Right lobe of liver (tissue), 4 donors: ENCODE data around the gene TH.

ENCODE experiments used
- CTCF ChIP-seq, 4 donors: fragments of 200-600 bp in 3 of 4; fragments of 450-650 bp in 1 of 4; IDR thresholded peaks; one replicate each; pipeline versions ENCODE4 v1.5.1 to v1.8.0; 2016 to 2022; ENCODE audit warnings: antibody characterized with exemption in 4 of 4, mild to moderate bottlenecking in 2 of 4
- POLR2A ChIP-seq: fragments of 450-650 bp; IDR thresholded peaks from one replicate; pipeline ENCODE4 v1.6.1; 2017; ENCODE audit warnings: antibody characterized with exemption, mild to moderate bottlenecking
- donor health status: DM: no; HTN: no; CAD: no.
- donor health status: DM: no; HTN: no; CAD: no.
- donor health status: DM: no; HTN: yes; CAD: no.

- TF ChIP-seq CTCF (IDR thresholded peaks at IDR 0.05) (no peak), POLR2A (no peak)
These were observed 27.6 kb downstream of the TH start for GRCh38 chr11:2143799-2144543.
